H1 (cell line): ENCODE results near the gene PCDH9.

Experiments used
- CEBPB ChIP-seq: IDR thresholded peaks from 2 replicates; pipeline ENCODE4 v1.6.1; 2012; ENCODE audit warnings: low read depth, low read length
- NRF1 ChIP-seq: IDR thresholded peaks from 2 replicates; pipeline ENCODE4 v1.6.1; 2011; ENCODE audit warnings: mild to moderate bottlenecking, low read depth, low read length, improper control_type of control experiment
- SRF ChIP-seq: IDR thresholded peaks from 2 replicates; pipeline ENCODE4 v1.6.1; 2011; ENCODE audit warnings: mild to moderate bottlenecking, low read depth, low read length, moderate library complexity
- TAF7 ChIP-seq: optimal IDR thresholded peaks from 2 replicates; pipeline ENCODE3; 2011; ENCODE audit warnings: low read depth, mild to moderate bottlenecking, inconsistent platforms, low read length, moderate library complexity, borderline replicate concordance
- TF ChIP-seq, protein P1 (sequence below): IDR thresholded peaks from 2 replicates; pipeline ENCODE4 v1.6.1; 2012; ENCODE audit warnings: inconsistent platforms
- TF ChIP-seq, protein P2 (sequence below), 3 experiments: IDR thresholded peaks; 1 replicate in 2 of 3; 2 replicates in 1 of 3; pipeline versions ENCODE4 v1.5.1 to v1.6.1; 2011; ENCODE audit warnings: low read length in 3 of 3, mild to moderate bottlenecking in 3 of 3, inconsistent platforms in 2 of 3, low read depth in 1 of 3, moderate library complexity in 1 of 3; ENCODE audit not compliant: insufficient read depth in 1 of 3; ENCODE audit errors: control extremely low read depth in 1 of 3
- TF ChIP-seq, protein P3 (sequence below): IDR thresholded peaks from 2 replicates; pipeline ENCODE4 v1.6.1; 2011; ENCODE audit warnings: low read depth, mild to moderate bottlenecking, low read length; ENCODE audit not compliant: insufficient read depth

DNA sequence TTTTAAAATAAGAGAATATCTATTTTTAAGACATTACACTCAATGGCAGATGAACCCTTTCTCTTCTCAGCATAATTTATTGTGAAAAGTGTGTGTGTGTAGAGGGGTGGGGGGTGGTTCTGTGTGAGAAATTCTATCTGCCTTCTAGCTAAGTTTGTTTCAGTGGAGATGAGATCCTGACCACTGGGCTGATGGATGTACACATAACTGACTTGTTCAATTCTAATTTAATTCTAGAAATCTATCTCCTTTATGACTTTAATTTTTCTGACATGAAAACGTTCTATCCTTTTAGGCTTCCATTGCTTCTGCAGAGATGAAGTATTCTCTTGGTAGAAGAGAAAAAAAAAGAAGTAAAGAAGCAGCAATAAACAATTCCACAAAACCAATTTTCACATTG is 891.6 kb downstream of the PCDH9 start:
- TF ChIP-seq, protein P1, sequence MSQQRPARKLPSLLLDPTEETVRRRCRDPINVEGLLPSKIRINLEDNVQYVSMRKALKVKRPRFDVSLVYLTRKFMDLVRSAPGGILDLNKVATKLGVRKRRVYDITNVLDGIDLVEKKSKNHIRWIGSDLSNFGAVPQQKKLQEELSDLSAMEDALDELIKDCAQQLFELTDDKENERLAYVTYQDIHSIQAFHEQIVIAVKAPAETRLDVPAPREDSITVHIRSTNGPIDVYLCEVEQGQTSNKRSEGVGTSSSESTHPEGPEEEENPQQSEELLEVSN: no peak
- TF ChIP-seq NRF1: no peak
- no peak for TF ChIP-seq TAF7
- TF ChIP-seq, protein P2, sequence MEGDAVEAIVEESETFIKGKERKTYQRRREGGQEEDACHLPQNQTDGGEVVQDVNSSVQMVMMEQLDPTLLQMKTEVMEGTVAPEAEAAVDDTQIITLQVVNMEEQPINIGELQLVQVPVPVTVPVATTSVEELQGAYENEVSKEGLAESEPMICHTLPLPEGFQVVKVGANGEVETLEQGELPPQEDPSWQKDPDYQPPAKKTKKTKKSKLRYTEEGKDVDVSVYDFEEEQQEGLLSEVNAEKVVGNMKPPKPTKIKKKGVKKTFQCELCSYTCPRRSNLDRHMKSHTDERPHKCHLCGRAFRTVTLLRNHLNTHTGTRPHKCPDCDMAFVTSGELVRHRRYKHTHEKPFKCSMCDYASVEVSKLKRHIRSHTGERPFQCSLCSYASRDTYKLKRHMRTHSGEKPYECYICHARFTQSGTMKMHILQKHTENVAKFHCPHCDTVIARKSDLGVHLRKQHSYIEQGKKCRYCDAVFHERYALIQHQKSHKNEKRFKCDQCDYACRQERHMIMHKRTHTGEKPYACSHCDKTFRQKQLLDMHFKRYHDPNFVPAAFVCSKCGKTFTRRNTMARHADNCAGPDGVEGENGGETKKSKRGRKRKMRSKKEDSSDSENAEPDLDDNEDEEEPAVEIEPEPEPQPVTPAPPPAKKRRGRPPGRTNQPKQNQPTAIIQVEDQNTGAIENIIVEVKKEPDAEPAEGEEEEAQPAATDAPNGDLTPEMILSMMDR (IDR thresholded peaks at IDR 0.05; ENCODE audit: control extremely low read depth in 1 of 3, insufficient read depth in 1 of 3, low read depth in 1 of 3, low read length in 3 of 3): no peak
- TF ChIP-seq, protein P3, sequence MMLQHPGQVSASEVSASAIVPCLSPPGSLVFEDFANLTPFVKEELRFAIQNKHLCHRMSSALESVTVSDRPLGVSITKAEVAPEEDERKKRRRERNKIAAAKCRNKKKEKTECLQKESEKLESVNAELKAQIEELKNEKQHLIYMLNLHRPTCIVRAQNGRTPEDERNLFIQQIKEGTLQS: no peak
- no peak for TF ChIP-seq CEBPB
- no peak for TF ChIP-seq SRF
